NCI-H226 (cell line): ENCODE results near the gene YPEL1.
"Not testable (repeated sequence)": the region's sequence is repeated elsewhere in the genome, so short reads cannot be mapped to it uniquely, and the experiment has no call there.

Source experiments
- DNase-seq: peaks from one replicate; pipeline ENCODE4 v3.0.0-alpha.2; 2015

Gene YPEL1

DNA sequence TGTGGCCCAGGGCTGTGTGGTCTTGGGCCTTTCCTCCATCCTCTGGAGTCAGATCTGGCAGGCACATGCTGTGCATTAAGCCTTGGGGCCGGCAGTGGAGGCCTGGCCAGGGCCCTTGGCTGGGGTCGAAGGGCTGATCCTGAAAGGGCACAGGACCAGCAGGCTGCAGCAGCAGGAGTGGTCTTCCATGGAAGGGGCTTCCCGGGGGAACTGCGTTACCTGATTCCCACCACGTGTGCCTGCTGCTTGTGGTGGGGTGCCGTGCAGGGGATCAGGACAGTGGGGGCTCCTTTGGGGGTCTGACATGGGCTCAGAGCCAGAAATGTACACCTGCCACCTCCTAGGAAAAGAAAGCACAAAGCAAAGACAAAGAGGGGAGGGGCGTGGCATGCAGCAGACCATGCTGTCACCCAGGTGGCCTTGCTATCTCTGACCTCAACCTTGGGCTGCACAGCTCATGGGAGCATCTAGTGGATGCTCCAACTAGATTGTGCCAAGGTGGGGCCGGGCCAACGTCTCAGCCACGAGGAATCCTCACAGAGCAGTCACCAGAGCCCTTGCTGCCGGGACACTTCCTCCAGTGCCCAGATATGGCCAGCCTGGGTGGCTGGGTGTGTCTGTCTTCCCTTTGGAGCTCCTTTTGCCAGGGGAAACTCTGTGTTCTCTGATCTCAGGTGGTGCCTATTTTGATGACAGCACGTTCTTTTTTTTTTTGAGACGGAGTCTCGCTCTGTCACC is 17.9 kb upstream of the YPEL1 start:
- DNase-seq, result no peak

DNA sequence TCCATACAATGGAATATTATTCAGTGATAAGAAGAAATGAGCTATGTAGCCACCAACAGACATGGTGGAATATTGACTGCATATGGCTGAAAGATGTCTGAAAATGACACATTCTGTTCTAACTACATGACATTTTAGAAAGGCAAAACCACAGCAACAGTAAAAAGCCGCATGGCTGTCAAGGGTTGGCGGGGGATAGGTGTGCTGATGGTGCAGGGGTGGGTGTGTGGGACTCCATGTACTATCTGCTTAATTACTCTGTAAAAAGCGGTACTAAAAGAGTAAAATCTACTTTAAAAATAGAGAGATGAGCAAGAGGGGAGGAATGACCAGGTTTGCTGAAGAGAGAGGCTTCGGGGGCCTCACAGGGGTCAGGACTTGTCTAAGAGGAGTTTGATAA is 16.7 kb upstream of the YPEL1 start:
- no peak for DNase-seq

GRCh38 chr22:21745948-21746347 is 10.4 kb upstream of the YPEL1 start:
- DNase-seq, result no peak

DNA sequence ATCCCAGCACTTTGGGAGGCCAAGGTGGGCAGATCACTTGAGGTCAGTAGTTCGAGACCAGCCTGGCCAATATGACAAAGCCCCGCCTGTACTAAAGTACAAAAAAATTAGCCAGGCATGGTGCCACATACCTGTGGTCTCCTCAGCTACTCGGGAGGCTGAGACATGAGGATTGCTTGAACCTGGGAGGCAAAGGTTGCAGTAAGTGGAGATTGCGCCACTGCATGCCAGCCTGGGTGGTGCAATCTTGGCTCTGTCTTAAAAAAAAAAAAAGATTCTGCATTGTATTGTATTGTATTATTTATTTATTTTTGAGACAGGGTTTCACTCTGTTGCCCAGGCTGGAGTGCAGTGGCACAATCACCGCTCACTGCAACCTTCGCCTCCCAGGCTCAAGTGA is 9.3 kb upstream of the YPEL1 start:
- peak; percentile 3 for DNase-seq

- DNase-seq, result no peak
These were observed 6.2 kb upstream of the YPEL1 start for GRCh38 chr22:21741790-21742189.

DNA sequence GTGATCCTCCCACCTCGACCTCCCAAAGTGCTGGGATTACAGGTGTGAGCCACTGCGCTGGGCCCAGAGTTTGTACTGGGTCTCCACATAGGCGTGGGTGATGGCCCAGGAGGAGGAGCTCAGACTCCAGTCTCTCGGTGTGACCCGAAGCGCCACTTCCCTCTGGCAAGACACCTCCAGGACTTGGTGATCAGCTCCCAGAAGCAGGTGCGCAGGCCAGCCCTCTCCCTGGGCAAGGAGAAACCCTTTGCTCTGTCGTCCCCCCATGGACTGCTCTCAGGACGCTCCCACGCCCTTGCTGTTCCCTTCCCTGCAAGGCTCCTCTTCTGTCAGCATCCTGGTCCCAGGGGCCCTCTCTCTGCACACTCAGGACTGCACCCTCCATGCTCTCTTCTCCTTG is 5.5 kb upstream of the YPEL1 start:
- DNase-seq, result no peak

GRCh38 chr22:21739828-21740377 is 4.3 kb upstream of the YPEL1 start:
- no peak for DNase-seq

DNA sequence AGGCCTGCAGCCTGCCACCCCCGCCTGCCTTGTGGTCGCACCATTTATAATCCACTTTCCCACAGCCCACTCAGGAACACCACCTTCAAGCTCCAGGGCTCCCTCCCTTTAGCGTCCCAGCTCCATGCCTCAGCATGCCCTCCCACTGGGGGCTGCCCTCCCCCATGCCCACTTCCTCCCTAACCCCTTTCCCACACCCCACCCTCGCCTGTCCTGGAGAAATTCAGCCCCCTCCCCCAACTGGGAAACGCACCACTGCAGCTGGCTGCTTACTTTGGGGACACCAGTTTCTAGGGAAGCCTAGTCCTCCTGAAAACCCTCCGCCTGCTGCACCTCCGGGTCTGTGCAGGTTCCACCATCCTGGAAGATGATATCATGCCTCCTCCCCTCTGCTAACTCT is 3.4 kb upstream of the YPEL1 start:
- DNase-seq, result no peak

DNA sequence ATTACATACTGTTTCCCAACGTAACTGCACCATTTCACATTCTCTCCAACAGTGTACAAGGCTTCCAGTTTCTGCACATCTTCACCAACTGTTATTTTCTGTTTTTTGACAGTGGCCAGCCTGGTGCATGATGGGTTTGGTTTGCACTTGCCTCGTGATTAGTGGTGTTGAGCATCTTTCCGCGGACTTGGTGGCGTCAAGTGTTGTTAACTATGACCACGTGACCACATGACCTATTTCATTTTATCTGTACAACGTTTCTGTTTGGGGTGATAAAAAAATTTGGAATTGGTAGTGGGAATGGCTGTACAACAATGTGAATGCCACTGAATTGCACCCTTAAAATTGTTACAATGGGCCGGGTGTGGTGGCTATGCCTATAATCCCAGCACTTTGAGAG is 2.5 kb upstream of the YPEL1 start:
- DNase-seq, result no peak

GRCh38 chr22:21736948-21737347 is 1.4 kb upstream of the YPEL1 start:
- DNase-seq, result no peak

DNA sequence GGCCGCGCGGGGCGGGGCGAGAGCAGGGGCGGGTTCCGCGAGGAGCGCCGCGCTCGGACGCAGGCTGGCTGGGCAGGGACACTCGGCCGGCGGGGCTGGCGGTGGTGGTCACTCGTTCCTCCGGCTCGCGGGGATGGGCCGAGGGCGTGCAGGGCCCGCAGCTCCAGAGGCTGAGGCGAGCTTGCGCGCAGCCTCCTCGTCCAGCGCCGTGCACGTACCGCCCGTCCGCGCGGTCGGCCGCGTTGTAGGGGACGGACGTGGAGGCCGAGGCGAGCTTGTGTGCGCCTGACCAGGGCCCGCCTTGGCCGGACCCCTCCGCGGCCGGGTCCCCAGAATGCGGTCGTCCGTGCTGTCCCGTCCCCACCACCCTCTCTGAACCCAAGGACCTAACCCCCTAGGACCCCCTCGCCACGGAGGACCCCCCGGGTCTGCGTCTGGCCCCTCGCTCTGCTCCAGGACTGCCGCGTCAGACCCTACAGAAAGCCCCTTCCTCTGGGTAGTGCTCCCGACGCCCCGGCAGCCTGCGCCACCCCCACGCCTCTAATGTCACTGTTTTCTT is 569 bp upstream of the YPEL1 start:
- no peak for DNase-seq

DNA sequence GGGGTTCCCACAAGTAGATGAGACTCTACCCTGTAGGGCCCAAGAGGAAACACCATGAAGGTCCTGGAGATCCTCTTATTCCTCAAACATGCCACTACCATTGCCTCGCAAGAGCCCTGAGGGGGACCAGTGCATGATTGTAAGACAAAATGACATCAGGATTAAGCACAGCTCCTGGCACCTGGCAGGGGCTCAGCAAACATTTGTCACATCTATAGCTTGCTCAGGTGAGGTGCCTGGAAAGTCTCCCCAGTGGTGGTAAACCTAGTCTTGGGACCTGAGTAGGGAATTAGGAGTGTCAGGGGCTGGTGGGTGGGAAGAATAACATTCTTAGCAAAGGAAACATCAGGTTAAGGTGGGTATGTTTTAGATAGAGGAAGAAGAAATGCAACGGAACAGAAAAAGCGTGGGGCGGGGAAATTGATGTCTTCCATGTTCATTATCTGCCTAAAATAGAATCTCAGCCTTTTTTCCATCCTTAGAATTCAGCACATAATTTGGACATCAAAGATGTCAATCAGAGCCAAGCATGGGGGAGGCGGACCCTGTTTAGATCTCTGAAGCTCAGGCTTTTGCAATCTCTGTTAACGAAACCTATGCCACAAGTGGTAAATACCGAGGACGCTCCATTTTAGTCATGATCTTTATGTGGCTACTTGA is 924 bp downstream of the YPEL1 start:
- DNase-seq, result no peak

DNA sequence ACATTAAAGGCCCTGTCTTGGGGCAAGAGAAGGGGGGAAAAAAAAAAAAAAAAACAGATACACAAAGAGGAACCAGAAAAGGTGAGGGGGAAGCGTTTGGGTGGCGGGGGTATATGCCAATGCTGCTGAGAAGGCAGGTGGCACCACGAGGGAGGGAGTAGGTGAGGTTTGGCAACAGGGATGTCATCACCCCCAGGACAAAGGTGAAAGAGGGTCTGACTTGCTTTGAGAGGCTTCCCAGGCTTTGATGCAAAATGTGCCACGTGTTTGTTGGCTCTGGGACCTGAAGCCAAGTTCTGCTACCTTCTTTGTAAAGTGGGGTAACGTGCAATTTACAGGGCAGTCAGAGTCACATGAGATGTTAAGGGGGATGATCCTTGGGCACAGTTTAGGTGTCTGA is 4.1 kb downstream of the YPEL1 start:
- DNase-seq, result no peak

DNA sequence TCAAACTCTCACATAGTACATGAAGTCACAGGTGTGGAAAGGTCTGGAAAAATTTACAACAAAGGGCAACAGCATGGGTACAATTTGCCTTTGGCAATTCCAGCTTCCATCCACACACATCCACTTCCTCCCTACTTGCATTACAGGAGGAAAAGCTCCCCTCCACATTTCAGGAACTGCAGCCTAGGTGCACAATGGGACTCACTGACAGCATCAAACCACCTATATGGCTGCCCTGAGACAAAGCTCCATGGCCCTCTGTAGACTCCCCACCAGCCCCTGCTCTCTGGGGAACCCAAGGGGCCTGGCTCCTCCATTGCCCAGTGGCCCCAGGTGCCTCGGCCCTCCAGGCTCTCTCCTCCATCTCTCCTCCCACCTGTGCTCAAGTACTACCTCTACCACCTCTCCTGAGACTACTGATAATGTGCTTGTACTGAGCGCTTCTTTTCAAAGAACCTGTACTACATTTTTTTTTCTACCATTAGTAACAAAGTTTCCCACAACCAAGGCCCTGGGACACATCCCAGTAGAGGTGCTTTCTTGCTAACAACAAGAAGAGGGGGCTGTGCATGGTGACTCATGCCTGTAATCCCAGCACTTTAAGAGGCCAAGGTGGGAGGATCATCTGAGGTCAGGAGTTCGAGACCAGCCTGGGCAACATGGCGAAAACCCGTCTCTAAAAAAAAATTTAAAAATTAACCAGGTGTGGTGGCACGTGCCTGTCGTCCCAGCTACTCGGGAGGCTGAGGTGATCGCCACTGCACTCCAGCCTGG is 4.9 kb downstream of the YPEL1 start:
- no peak for DNase-seq

DNA sequence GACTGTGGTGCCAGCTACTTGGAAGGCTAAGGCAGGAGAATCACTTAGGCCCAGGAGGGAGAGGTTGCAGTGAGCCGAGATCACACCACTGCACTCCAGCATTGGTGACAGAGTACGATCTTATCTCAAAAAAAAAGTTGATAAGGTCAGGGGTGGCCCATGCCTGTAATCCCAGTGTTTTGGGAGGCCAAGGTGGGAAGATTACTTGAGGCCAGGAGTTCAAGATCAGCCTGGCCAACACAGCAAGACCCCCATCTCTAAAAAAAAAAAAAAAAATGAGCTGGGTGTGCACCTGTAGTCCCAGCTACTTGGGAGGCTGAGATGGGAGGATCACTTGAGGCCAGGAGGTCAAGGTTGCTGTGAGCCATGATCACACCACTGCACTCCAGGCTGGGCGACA is 6.4 kb downstream of the YPEL1 start:
- DNase-seq, result not testable (repeated sequence)

DNA sequence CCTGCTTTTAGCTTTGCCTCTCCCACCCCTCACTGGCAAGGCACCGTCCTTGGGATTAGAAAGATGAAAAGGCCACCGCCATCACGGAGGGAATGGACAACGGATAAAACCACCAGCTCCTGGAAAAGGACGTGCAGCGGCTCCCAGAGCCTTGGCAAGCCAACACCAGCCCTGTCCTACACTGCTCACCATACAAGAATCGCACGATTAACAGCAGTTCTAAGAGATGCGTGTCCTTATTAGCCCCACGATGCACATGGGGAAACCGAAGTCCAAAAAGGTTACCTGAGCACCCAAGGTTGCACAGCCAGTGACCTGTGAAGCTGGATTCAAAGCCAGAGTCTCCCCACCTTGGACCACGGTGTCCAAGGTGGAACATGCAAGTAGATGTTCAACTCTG is 7.3 kb downstream of the YPEL1 start:
- no peak for DNase-seq

GRCh38 chr22:21727768-21728167 is 7.8 kb downstream of the YPEL1 start:
- DNase-seq, result no peak

GRCh38 chr22:21727159-21727558 is 8.4 kb downstream of the YPEL1 start:
- DNase-seq, result no peak

DNA sequence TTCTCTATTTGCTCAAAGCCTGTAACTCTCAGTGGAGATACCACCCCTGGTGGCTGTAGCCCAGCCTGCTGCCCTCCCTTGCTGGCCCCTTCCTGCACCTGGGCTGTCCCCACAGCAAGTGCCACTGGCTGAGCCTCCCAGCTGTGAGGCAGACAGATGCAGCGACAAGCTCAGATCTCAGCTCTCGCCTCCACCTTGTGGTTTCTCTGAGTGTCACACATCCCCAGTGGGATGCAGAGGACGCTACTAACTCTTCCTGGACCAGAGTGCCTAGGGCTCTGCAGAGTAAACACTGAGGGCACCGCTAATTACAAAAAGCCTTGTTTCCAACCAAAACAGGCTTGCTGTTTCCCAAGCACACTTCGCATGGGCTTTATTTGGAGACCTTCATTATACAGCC is 8.9 kb downstream of the YPEL1 start:
- no peak for DNase-seq

GRCh38 chr22:21725956-21726649 is 9.5 kb downstream of the YPEL1 start:
- DNase-seq, result no peak

- DNase-seq, result not testable (repeated sequence)
These were observed 11.1 kb downstream of the YPEL1 start for GRCh38 chr22:21724496-21724895.

GRCh38 chr22:21721195-21721852 is 14.3 kb downstream of the YPEL1 start:
- DNase-seq, result not testable (repeated sequence)
